HG02642 (cell line): Measurements from ENCODE around the gene PRDM4.
"Not testable (repeated sequence)": the region's sequence is repeated elsewhere in the genome, so short reads cannot be mapped to it uniquely, and the experiment has no call there.

ENCODE experiments used
- ATAC-seq: cut with Tn5 transposase; IDR thresholded peaks from one replicate; pipeline ENCODE4 v1.9.1; 2021; ENCODE audit warnings: mild to moderate bottlenecking; ENCODE audit not compliant: unreplicated experiment, poor library complexity

Gene PRDM4

GRCh38 chr12:107704041-107704440 lies 56.9 kb downstream of the PRDM4 start:
- ATAC-seq = no peak

GRCh38 chr12:107702106-107702505 lies 58.8 kb downstream of the PRDM4 start:
- ATAC-seq = peak; percentile 47

DNA sequence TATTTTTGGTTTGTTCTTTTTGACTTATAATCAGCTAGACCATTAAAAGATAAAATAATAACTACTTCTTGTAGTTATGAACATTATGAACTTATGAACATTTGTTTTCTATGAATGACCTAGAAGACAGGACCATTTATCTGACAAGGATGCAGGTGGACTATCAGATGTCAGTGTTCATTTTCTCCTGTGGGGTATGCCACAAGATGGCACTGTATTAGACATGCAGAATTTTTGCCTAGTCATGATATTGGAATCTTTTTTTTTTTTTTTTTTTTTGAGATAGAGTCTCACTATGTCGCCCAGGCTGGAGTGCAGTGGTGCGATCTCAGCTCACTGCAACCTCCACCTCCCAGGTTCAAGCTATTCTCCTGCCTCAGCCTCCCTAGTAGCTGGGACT lies 65.2 kb downstream of the PRDM4 start:
- not testable (repeated sequence) for ATAC-seq

GRCh38 chr12:107685360-107686248 lies 75.3 kb downstream of the PRDM4 start, which contains the start of gene PWP1:
Gene PWP1, plus strand, starts transcription at chr12:107685799. Its CDS starts 101 bp downstream, at chr12:107685900.
- peak; percentile 93 for ATAC-seq

- no peak for ATAC-seq
These were observed 76.0 kb downstream of the PRDM4 start for GRCh38 chr12:107684990-107685359.

- no peak for ATAC-seq
These were observed 76.7 kb downstream of the PRDM4 start for GRCh38 chr12:107684029-107684795.
